Renal pelvis (tissue), 4 donors: ENCODE data around the gene PTPRN2. TPM values are rescaled to one million over a fixed set of nuclear protein-coding genes. Genes with fewer than 3 reads are reported as not detected.
A peak's percentile ranks its signal among the peaks of the same experiment; 100 is the strongest.

Experiments
- DNase-seq: peaks from one replicate; pipeline ENCODE4 v3.0.0-alpha.2; 2013
- polyA plus RNA-seq, 3 donors: library from polyadenylated mRNA; unstranded; fragments of 120-200 nt; gene quantifications; one replicate each; pipeline ENCODE4 v1.2.1, GENCODE V29; 2013; ENCODE audit not compliant: insufficient read length in 3 of 3

PTPRN2 gene
- polyA plus RNA-seq, 3 donors: 6.6 to 7.5 (median 7.4) TPM

DNA sequence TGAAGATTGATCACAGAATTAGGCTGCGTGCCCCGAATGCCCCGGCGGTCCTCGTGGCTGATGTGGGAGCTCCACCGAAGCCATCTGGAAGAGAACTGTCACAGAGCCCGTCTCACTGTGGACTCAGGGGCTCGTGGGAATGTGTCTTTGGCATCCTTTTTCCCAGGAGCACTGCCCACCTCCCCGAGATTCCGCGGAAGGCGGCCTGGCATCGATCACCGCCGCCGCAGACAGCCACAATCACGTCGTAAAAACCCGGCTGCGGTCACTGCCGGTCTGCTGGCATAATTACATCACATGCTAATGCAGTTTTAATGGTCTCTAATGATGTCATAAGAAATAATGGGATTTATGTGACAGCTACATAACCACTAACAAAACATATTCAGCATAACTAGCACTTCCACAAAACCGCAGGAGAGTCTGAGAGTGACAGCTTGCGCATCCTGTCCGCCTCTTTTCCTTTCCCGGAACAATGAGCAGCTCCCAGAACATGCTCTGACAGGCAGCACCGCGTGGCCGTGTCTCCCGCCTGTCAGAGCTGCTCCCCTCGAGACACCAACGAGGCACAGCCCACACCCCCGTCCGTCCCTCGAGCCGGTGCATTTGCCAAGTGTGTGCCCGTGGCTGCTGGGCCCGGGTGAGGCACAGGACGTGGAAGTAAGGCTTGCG is 490.0 kb downstream of the PTPRN2 start:
- peak; percentile 17 for DNase-seq

DNA sequence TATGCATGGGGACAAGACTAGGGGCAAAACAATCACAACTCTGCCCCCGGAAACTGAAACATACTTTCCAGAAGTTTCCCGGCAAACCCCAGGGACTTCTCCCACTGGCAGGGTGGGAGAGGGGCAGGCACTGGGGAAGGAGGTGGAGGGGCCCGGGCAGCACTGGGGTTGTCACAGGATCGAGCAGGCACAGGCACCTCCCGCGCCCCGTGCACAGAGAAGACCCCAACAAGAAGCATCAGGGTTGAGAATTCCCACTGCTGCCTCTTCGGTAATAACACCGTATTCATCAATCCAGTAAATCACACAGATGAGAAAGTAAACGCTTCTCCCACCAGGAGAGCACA is 490.5 kb downstream of the PTPRN2 start:
- no peak for DNase-seq

DNA sequence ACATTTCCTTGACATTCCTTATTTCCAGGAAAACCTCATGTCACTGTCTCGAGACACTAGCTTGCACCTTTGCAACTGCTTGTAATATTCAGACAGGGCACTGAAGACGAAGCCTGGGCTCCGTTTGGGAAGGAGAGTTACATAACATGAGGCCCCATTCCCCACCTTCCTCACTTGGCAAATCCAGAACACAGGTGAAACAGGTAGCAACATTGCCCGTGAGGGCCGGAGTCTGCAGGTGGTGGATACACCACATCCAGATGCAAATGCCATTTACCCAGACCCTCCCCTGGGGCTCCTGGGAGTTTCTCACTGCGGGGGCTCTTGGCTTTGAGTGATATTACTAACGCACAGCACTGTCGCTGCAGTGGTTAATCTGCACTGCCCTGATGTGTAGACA is 491.0 kb downstream of the PTPRN2 start:
- no peak for DNase-seq

DNA sequence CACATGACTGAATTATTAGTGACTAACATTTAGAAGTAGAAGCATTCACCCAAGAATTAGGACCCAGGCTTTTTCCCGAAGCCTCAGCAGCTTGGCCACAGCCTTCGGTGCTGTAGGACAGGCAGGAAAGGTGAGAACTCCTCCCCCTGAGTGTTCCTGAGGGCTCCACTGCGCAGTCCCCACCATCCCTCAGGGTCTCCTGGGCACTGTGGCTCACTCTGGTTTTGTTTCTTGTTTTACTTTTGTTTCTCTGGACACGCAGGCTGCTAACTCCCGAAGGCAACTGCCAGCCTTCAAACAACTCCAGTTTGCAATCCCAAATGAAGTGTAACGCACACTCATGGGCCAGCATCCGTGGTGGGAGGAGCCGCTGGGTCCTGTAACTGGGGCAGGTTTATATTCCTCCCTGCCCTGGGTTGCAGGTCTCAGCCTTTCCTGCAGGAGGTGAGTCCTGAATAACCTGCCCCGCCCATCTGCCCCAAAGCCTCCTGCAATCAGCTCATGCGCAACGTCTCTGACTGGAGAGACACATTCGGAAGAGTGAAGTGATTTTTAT is 492.9 kb downstream of the PTPRN2 start:
- no peak for DNase-seq

DNA sequence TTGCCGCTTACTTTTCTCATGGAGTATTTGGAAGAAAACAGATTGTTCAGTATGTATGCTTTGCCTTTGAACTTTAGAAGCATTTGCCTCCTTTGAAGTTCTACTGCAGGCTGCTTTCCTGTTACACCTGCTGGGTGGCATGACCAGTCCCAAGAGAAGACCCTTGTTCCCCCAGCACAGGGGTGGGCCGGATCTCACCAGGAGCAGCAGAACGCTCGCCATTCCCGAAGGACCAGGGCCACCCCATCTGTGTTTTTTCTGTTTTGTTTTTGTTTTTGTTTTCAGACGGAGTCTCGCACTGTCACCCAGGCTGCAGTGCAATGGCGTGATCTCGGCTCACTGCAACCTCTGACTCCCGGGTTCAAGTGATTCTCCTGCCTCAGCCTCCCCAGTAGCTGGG is 493.6 kb downstream of the PTPRN2 start:
- no peak for DNase-seq

DNA sequence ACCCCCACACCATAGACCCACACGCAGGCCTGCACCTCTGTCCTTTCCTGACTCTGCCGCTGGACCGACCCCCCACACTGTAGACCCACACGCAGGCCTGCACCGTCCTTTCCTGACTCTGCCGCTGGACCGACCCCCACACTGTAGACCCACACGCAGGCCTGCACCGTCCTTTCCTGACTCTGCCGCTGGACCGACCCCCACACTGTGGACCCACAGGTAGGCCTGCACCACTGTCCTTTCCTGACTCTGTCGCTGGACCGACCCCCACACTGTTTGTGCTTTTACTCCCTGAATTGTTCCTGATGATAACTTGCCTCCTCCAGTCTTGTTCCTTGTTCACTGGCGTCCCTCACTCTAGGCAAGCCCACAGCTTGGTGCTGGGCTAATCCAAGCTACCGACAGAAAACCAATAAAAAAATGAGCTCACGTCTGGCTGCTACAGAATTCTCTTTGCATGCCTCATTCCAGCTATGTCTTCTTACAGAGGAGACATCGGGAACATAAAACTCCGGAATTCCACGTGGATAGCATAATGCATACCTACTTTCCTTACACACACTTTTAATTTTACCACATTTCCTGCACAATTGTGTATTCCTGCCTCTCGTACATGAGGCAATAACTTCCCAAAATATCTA is 494.3 kb downstream of the PTPRN2 start:
- no peak for DNase-seq

DNA sequence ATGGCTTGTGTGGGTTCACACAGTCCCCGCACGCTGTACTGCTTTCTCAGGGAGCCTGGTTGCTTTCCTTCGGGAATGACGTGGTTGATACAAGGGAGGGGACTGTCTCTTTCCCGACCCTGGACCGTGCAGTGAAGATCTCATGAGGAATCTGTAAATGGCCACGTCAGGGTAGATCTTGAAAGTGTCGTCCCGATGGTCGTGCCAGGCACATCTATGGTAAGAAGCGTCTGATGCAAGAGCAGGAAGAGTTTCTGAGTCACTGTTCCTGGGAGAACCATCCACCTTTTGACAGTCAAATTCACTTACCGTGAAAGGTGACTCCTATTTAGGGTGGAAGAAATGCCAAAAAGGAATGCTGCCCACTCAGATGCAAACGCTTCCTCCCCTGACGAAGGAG is 500.4 kb downstream of the PTPRN2 start:
- no peak for DNase-seq

DNA sequence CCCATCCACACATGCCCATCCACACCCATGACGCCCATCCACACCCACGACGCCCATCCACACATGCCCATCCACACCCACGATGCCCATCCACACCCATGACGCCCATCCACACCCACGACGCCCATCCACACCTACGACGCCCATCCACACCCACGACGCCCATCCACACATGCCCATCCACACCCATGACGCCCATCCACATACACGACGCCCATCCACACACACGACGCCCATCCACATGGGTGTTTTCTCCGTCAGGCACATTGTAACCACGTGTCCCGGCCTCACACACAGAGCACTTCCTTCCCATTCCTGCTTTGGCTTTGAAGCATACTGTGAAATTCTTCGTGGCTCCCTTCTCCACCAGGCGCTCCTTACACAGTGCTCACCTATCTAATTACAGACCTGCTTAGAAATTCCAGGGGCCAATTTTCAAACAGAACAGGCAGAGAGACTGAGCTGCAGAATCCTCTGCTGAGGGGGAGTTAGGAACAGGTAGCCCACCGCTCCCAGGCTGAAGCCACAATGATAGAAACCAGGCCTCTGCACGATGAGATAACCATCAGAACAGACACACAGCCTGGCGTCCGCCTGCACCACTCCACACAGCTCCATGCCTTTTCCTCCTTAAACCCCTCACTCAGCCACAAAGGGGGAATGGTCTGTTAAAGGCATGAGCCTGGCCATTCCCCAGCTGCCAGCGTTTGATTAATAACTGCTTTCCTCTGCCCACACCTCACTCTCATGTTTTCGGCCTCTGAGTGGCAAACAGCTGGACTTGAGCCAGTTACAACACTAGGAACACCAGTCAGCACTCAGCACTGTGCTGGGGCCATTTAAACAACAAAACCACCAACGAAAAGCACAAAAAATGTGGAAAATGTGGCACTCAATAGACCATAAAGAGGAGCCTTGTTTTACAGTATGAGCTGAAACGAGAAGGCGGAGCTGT is 501.6 kb downstream of the PTPRN2 start:
- no peak for DNase-seq

DNA sequence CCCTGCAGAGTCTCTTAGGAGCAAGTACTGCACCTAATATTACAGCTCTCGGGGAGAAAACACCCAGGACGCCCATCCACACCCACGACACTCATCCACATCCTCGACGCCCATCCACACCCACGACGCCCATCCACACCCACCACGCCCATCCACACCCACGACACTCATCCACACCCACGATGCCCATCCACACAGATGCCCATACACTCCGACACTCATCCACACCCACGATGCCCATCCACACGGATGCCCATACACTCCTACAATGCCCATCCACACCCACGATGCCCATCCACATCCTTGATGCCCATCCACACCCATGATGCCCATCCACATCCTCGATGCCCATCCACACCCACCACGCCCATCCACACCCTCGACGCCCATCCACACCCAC is 503.1 kb downstream of the PTPRN2 start:
- DNase-seq: no peak

DNA sequence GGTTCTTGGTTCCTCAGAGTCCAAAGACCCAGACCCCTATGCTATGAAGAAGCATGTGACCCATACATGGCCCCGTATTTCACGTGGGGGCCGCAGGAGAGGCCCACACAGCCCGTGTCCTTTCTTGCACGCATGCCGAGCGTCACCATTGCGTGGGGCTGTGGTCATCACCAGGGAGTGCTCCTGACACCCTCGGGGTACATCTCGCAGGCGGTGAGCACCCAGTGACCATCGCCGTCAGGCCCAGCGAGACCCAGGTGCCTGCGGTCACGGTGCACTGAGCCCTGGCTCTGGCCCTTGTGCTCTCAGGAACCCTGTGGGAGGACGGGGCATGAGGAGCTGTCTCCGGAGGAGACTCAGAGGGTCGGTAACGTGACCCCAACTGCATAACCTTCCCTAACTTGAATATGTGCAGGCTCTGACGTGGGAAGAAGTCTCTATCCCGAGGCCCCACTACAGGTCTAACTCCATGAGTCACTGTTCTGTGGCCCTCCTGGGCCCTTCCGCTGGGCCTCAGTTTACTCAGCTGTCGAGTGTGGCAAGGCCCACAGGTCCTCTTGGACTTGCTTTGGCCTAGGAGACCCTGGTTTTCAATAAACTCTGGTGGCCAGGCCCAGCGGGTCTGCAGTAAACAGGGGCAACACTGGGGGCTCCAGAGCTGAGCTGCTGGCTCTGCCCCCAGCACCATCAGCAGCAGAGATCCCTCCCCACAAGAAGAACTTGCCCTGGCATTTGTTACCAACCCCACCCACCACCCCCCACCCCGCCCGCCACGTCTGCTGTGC is 503.9 kb downstream of the PTPRN2 start:
- no peak for DNase-seq

DNA sequence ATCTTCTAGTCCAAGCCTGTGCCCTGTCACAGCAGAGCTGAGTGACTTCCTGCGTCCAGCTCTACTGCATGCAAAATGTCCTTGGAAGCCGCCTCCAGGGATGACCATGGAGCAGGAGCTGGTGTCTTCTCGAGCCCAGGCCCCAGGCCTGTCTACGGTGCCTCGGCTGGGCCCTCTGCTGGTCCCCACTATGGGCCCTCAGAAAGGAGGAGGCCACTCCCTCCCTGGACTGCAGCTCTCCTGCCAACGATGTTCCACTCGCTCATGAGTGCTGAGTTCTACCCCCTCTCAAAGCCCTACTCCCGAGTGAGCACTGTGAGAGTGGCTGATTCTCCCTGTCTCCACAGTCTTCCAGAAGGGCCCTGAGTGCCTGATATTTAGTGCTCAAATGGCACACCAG is 504.9 kb downstream of the PTPRN2 start:
- no peak for DNase-seq

DNA sequence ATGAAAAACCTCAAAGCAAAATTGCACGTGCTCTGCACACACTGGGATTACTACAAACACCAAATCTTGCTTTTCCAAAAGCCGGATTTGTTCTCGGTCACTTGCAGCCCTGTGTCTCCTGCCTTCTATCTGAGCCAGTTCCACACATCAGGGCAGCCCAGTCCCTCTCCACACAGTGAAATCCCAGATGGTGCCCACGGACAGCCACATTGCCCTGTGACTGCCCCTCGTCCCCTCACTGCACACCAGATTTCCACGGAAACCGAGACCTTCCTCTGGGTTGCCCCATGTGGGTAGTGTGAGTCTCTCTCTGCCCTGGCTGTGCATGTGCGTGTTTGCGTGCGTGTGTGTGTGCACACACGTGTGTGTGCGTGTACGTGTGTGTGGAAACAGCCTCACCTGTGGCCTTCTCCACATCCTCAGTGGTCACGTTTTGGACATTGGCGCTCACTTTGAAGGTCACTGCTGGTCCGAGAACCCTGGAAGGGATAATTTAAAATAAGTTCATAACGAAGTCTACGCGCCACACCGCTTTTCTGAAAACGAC is 506.7 kb downstream of the PTPRN2 start:
- DNase-seq: no peak

DNA sequence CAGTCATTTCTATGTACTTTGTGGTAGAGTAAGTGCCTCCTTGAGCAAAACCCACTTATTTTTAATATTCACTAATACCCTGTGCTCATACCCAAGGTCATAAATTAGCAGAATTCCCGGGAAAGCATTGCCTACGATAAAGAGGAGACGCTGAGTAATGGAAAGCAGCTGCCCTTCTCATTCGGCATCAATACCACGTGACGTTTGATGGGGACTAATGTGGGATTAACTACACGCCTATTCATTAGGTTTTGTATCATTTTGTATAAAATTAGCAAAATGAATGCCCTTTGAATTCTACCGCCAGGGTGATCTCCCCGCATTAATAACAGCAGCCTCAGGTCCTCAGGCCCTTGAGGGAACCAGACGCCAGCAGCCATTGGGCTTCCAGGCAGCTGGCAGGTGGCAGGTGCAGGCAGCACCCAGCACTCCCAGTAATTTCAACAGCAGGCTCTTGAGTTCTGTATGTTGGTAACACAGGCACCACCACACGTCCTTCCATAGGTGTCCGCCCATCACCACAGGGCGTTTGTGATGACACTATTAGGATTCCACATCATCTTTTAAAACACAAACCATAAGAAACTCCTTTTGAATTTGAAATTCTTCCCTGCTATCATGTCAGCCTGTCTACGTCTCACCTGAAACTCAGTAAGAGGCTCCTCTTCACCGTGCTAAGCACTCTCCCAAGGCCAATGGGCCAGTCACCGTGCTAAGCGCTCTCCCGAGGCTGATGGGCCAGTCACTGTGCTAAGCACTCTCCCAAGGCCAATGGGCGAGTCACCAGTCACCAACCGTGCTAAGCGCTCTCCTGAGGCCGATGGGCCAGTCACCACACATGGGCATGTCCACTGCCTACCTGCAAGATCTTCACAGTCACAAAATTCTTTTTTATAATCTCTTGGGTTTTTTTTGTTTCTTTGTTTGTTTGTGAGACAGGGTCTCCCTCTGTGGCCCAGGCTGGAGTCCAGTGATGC is 509.4 kb downstream of the PTPRN2 start:
- no peak for DNase-seq

DNA sequence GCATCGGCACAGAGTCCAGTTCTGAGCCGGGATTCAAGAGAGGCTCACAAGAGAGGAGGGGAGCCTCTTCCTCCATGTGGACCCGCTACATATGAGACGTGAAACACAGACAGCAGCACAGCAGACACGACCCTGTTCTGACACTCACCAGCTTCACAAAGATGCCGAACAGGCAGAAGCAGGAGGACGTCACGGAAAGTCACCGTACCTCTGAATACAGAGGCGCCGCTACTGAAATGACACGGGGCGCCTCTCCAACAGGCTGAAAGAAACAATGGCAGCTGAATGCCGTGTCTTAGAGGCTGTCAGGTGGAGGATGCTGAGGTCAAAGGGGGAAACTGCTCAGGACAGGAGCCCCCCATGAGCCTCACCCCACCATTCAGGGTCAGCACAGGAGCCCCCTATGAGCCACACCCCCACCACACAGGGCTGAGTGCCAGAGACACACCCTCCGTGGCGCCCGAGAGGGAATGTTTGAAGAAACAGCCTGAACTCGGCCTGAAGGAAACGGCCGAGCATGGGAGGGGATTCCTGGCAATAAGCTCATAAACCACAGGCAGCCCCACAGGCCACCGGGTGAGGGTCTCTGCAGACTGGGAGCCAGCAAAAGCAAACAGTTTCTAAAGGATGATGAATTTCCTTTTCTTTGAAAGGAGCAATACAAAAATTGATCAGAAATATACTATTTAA is 510.3 kb downstream of the PTPRN2 start:
- DNase-seq: no peak

DNA sequence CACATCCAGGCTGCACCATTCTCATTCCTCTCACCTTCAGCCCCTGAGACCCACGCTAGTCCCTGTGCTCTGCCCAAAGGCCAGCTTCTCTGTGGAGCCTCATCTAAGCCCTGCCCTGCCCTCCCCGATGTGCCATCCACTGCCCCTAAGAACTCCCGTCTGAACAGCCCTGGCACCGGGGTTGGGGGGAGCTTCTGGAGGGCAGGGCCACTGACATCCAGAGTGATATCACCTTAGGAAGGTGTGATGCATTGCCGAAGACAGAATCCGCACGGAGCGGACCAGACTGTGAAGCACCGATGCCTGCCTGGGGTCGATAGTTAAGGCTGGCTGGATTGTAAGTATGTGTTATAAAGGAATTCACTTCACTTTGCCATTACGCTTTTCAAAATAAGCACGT is 511.0 kb downstream of the PTPRN2 start:
- DNase-seq: no peak

DNA sequence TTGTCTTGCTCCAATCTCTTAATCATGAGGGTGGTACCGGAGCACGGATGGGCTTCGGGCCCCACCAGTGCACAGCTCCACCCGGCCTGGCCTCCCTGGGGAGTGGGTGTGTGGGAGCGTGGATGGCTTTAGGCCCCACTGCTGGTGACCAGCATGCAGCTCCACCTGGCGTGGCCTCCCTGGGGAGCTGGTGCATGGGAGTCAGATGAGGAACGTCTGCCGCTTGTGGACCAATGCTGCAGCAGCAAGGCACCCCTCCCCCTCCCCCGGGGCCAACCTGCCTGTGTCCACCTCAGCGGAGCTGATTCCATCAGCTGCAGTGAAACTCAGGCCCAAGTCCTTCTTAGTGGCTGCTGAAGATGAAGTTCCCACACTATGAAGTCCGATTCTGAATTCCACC is 511.4 kb downstream of the PTPRN2 start:
- no peak for DNase-seq

DNA sequence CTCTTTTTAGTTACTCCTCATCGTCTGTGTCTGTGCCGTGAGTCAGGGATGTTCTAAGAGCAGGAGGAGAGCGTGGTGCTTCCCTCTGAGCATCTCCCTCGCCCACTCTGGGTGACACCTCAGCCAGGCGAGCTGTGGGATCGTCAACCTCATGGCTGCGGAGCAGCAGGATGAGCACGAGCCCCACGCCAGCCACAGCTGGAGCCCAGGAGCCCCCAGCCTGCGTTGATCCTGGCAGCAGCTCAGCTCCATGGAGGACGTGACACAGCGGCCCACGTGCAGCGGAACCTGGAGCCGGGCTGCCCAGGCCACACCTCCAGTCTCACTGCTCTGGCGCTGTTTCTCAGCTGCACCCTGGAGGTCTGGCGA is 512.0 kb downstream of the PTPRN2 start:
- no peak for DNase-seq

DNA sequence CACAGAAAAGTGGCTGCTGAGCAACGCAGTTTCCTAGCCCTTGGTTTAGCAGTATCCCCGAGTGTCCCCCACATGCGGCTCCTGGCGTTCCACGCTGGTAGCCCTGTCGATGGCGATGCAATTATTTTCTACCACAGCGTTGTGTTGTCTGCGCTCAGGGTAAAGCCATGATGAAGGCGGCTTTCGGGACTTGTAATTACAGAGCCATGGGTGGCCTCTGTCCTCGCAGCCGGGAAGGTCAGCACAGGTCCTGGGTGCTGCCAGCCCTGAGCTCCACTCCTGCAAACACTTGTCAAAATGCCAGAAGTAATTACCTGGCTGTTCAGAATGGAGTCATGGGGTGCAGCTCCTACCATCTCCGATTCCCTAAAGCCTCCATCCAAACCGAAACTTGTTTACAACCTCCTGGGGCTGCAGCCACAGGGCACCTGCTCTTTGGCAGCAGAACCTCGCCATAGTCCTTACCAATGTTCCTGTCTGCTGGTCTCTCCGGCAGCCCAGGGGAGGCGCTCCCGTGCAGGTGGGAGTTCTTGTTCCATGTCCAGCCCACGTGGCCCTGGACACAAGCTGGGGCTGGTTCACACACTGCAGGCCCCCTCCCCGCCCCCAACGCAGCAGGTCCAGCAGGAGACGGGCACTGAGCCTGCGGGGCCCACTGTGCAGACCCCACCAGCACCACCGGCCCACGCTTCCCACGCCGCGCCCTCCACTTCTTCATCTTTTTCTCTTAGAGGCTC is 512.6 kb downstream of the PTPRN2 start:
- DNase-seq: no peak
